SK-N-MC (cell line): ENCODE data around the gene SDK1.

ENCODE experiments used
- DNase-seq: peaks from one replicate; pipeline ENCODE4 v3.0.0-alpha.2; 2011; ENCODE audit warnings: low read depth, low spot score
- H3K27ac ChIP-seq: fragments of 200-600 bp; sonication (generic); 2 replicates; pipeline ENCODE4 v1.5.1; 2016; ENCODE audit warnings: mixed run types
- H3K36me3 ChIP-seq: fragments of 200-600 bp; sonication (generic); 2 replicates; pipeline ENCODE4 v1.6.1; 2017; ENCODE audit warnings: antibody characterized with exemption, low read length, mixed read lengths; ENCODE audit not compliant: insufficient read depth
- H3K4me3 ChIP-seq: fragments of 200-600 bp; sonication (generic); 2 replicates; pipeline ENCODE4 v1.5.1; 2016
- H3K9ac ChIP-seq: fragments of 200-600 bp; sonication (generic); 2 replicates; pipeline ENCODE4 v1.8.0; 2017; ENCODE audit warnings: mixed run types, mixed read lengths; ENCODE audit not compliant: insufficient read length
- H3K9me3 ChIP-seq: fragments of 200-600 bp; sonication (generic); 2 replicates; pipeline ENCODE4 v1.6.1; 2017; ENCODE audit warnings: low read depth, mild to moderate bottlenecking, antibody characterized with exemption, low read length, moderate library complexity, mixed read lengths
- EZH2 ChIP-seq: fragments of 200-600 bp; sonication (generic); IDR thresholded peaks from one replicate; pipeline ENCODE4 v1.6.1; 2017; ENCODE audit warnings: antibody characterized with exemption
- FOXP2 ChIP-seq: optimal IDR thresholded peaks from 2 replicates; pipeline ENCODE3; 2011; ENCODE audit warnings: mild to moderate bottlenecking, moderate library complexity; ENCODE audit not compliant: insufficient read depth; ENCODE audit errors: extremely low read length, control extremely low read depth
- POLR2AphosphoS5 ChIP-seq: IDR thresholded peaks from 2 replicates; pipeline ENCODE4 v1.6.1; 2012; ENCODE audit warnings: mild to moderate bottlenecking, low read depth, low read length, borderline replicate concordance

Gene SDK1

GRCh38 chr7:4073052-4073451 is 772.0 kb downstream of the SDK1 start:
- Histone ChIP-seq H3K27ac (no peak overlapping the region), H3K4me3 (no peak overlapping the region), H3K9me3 (no peaks in the 10 kb centered on the region), H3K9ac (no peak overlapping the region), H3K36me3 (peaks cover 25% of the 10 kb centered on the region; the same call in 1 of the 2 replicates)
- TF ChIP-seq FOXP2 = no peak
- no peak for DNase-seq

GRCh38 chr7:4073750-4074149 is 772.7 kb downstream of the SDK1 start:
- Histone ChIP-seq H3K9me3 (no peaks in the 10 kb centered on the region), H3K9ac (no peak overlapping the region), H3K4me3 (no peak overlapping the region), H3K27ac (no peak overlapping the region), H3K36me3 (peaks cover 23% of the 10 kb centered on the region; the same call in 1 of the 2 replicates)
- TF ChIP-seq EZH2 (no peak), FOXP2 (no peak)
- DNase-seq = no peak

- Histone ChIP-seq H3K9me3 (no peaks in the 10 kb centered on the region), H3K4me3 (no peak overlapping the region), H3K36me3 (peaks cover 23% of the 10 kb centered on the region; the same call in 1 of the 2 replicates), H3K27ac (no peak overlapping the region), H3K9ac (no peak overlapping the region)
- no peak for DNase-seq
- TF ChIP-seq FOXP2 (no peak), EZH2 (no peak), POLR2AphosphoS5 (no peak)
These were observed 773.4 kb downstream of the SDK1 start for GRCh38 chr7:4074407-4074806.

- Histone ChIP-seq H3K4me3 (no peak overlapping the region), H3K36me3 (peaks cover 17% of the 10 kb centered on the region; the same call in 1 of the 2 replicates), H3K9ac (no peak overlapping the region), H3K27ac (no peak overlapping the region), H3K9me3 (no peaks in the 10 kb centered on the region)
- no peak for DNase-seq
- TF ChIP-seq EZH2 (no peak), POLR2AphosphoS5 (no peak), FOXP2 (no peak)
These were observed 773.9 kb downstream of the SDK1 start for GRCh38 chr7:4074994-4075393.

GRCh38 chr7:4076701-4077294 is 775.7 kb downstream of the SDK1 start:
- TF ChIP-seq FOXP2 = no peak
- no peak for TF ChIP-seq EZH2
- no peak for TF ChIP-seq POLR2AphosphoS5

GRCh38 chr7:4077980-4078379 is 776.9 kb downstream of the SDK1 start:
- Histone ChIP-seq H3K36me3 (peaks cover 13% of the 10 kb centered on the region; the same call in 1 of the 2 replicates), H3K9me3 (no peaks in the 10 kb centered on the region), H3K9ac (no peak overlapping the region), H3K27ac (no peak overlapping the region), H3K4me3 (no peak overlapping the region)
- DNase-seq = no peak
- TF ChIP-seq FOXP2 = no peak
- TF ChIP-seq EZH2 = no peak

More at GRCh38 chr7:4076701-4077294, 775.7 kb downstream of the SDK1 start:
- Histone ChIP-seq H3K9ac (no peak overlapping the region), H3K27ac (no peak overlapping the region), H3K9me3 (no peaks in the 10 kb centered on the region), H3K4me3 (no peak overlapping the region), H3K36me3 (peaks cover 13% of the 10 kb centered on the region; the same call in 1 of the 2 replicates)
- DNase-seq = no peak

- no peak overlapping the region for H3K27ac ChIP-seq
- DNase-seq = no peak
- no peaks in the 10 kb centered on the region for H3K9me3 ChIP-seq
- no peak overlapping the region for H3K4me3 ChIP-seq
- TF ChIP-seq POLR2AphosphoS5 (no peak), EZH2 (no peak), FOXP2 (no peak)
- peaks cover 13% of the 10 kb centered on the region; the same call in 1 of the 2 replicates for H3K36me3 ChIP-seq
- H3K9ac ChIP-seq = no peak overlapping the region
These were observed 777.5 kb downstream of the SDK1 start for GRCh38 chr7:4078580-4078979.

- Histone ChIP-seq H3K4me3 (no peak overlapping the region; the same call in 1 of the 2 replicates), H3K9me3 (no peaks in the 10 kb centered on the region), H3K9ac (no peak overlapping the region), H3K36me3 (peaks cover 13% of the 10 kb centered on the region; the same call in 1 of the 2 replicates), H3K27ac (no peak overlapping the region)
- TF ChIP-seq EZH2 (no peak), FOXP2 (no peak), POLR2AphosphoS5 (no peak)
- no peak for DNase-seq
These were observed 778.3 kb downstream of the SDK1 start for GRCh38 chr7:4079366-4079765.

- peaks cover 13% of the 10 kb centered on the region; the same call in 1 of the 2 replicates for H3K36me3 ChIP-seq
- H3K9ac ChIP-seq = no peak overlapping the region
- no peak for DNase-seq
- no peaks in the 10 kb centered on the region for H3K9me3 ChIP-seq
- H3K4me3 ChIP-seq = peak overlapping the region; percentile 40
- TF ChIP-seq EZH2 (no peak), FOXP2 (no peak), POLR2AphosphoS5 (no peak)
- H3K27ac ChIP-seq = peak overlapping the region; percentile 26; the same call in 1 of the 2 replicates
These were observed 778.9 kb downstream of the SDK1 start for GRCh38 chr7:4079956-4080355.
